Thoracic aorta (tissue), 2 donors: ENCODE results near the gene NDUFB1. TPM values are rescaled to one million over a fixed set of nuclear protein-coding genes. Genes with fewer than 3 reads are reported as not detected.

ENCODE experiments used
- ATAC-seq: fragments of 150-250 bp; one replicate; pipeline ENCODE4 v1.8.0; 2017; ENCODE audit warnings: low read depth; ENCODE audit not compliant: insufficient number of reproducible peaks, low FRiP score
- DNase-seq: peaks from one replicate; pipeline ENCODE4 v3.0.0-alpha.2; 2020; ENCODE audit warnings: low spot score
- H3K27ac ChIP-seq, 2 donors: fragments of 200-600 bp; sonication (generic); 1 replicate in 1 of 2; 2 replicates in 1 of 2; pipeline ENCODE4 v1.5.1; 2016; ENCODE audit warnings: mild to moderate bottlenecking in 2 of 2, moderate library complexity in 2 of 2
- H3K27me3 ChIP-seq: fragments of 200-600 bp; sonication (generic); replicated peaks from 2 replicates; pipeline ENCODE4 v1.6.0; 2016; ENCODE audit warnings: mild to moderate bottlenecking; ENCODE audit not compliant: insufficient read depth
- H3K36me3 ChIP-seq: fragments of 200-600 bp; sonication (generic); one replicate; pipeline ENCODE4 v1.5.1; 2016
- H3K4me1 ChIP-seq, 2 donors: fragments of 200-600 bp; sonication (generic); 1 replicate in 1 of 2; 2 replicates in 1 of 2; pipeline versions ENCODE4 v1.5.1 to v1.6.0; 2016; ENCODE audit warnings: low read depth in 2 of 2, mild to moderate bottlenecking in 1 of 2; ENCODE audit not compliant: control insufficient read depth in 1 of 2
- H3K4me3 ChIP-seq: fragments of 200-600 bp; sonication (generic); 2 replicates; pipeline ENCODE4 v1.5.1; 2016; ENCODE audit warnings: mild to moderate bottlenecking
- H3K9me3 ChIP-seq: fragments of 200-600 bp; sonication (generic); 2 replicates; pipeline ENCODE4 v1.5.1; 2016
- CTCF ChIP-seq: fragments of 200-600 bp; sonication (generic); IDR thresholded peaks from one replicate; pipeline ENCODE4 v1.5.1; 2019; ENCODE audit warnings: antibody characterized with exemption
- total RNA-seq, 2 donors: library from RNA; depleted of rRNA; stranded (reverse); fragments of >200 nt; gene quantifications; one replicate each; pipeline versions ENCODE4 v1.1.0 to v1.2.3, GENCODE V29; 2016

NDUFB1 gene
- total RNA-seq, 2 donors from 2014 or later: 199 to 491 TPM

GRCh38 chr14:92103363-92103989, 18.0 kb downstream of the NDUFB1 start:
- Histone ChIP-seq H3K4me1 (peaks cover 18 to 33% of the 10 kb centered on the region in 2 donors), H3K36me3 (no peaks in the 10 kb centered on the region), H3K27me3 (no peaks in the 10 kb centered on the region), H3K9me3 (no peaks in the 10 kb centered on the region), H3K4me3 (no peak overlapping the region), H3K27ac (no peak overlapping the region)
- DNase-seq: no peak
- no peak for ATAC-seq
- no peak for TF ChIP-seq CTCF

GRCh38 chr14:92099802-92100201, 21.7 kb downstream of the NDUFB1 start:
- Histone ChIP-seq H3K9me3 (no peaks in the 10 kb centered on the region), H3K4me3 (no peak overlapping the region), H3K36me3 (peaks cover 13% of the 10 kb centered on the region), H3K27me3 (no peaks in the 10 kb centered on the region), H3K4me1 (peaks cover 7 to 25% of the 10 kb centered on the region in 2 donors), H3K27ac (no peak overlapping the region)
- TF ChIP-seq CTCF: no peak
- DNase-seq: no peak
- no peak for ATAC-seq

- no peaks in the 10 kb centered on the region for H3K4me1 ChIP-seq
- ATAC-seq: no peak
- H3K9me3 ChIP-seq: no peaks in the 10 kb centered on the region
- no peak overlapping the region for H3K27ac ChIP-seq
- TF ChIP-seq CTCF: no peak
- H3K36me3 ChIP-seq: peaks cover 26% of the 10 kb centered on the region
- no peak overlapping the region for H3K4me3 ChIP-seq
- no peaks in the 10 kb centered on the region for H3K27me3 ChIP-seq
- DNase-seq: no peak
Measured at GRCh38 chr14:92093320-92093719, 28.2 kb downstream of the NDUFB1 start.

- ATAC-seq: no peak
- no peak for DNase-seq
- no peaks in the 10 kb centered on the region for H3K4me1 ChIP-seq
- TF ChIP-seq CTCF: no peak
- H3K4me3 ChIP-seq: no peak overlapping the region
- H3K27me3 ChIP-seq: no peaks in the 10 kb centered on the region
- H3K36me3 ChIP-seq: peaks cover 44% of the 10 kb centered on the region
- no peak overlapping the region for H3K27ac ChIP-seq
- H3K9me3 ChIP-seq: no peaks in the 10 kb centered on the region
Measured at GRCh38 chr14:92088494-92088893, 33.0 kb downstream of the NDUFB1 start.

- Histone ChIP-seq H3K4me1 (no peaks in the 10 kb centered on the region), H3K36me3 (peaks cover 26% of the 10 kb centered on the region), H3K9me3 (no peaks in the 10 kb centered on the region), H3K27me3 (no peaks in the 10 kb centered on the region), H3K4me3 (no peak overlapping the region), H3K27ac (no peak overlapping the region)
- ATAC-seq: no peak
- no peak for DNase-seq
- no peak for TF ChIP-seq CTCF
Measured at GRCh38 chr14:92074555-92074954, 47.0 kb downstream of the NDUFB1 start.

Other genes starting within 250 kb of the NDUFB1 start
- gene FBLN5, start 174.0 kb downstream of the NDUFB1 start, total RNA-seq: 1,000 to 10,000 TPM in 1 of 2 donors, 100 to 1,000 TPM in 1; 824 to 1,103 TPM
- 10 to 100 TPM; 31.9 to 36.8 TPM for gene TRIP11, start 81.6 kb downstream of the NDUFB1 start, total RNA-seq
- 10 to 100 TPM; 76.9 to 95.9 TPM for gene ATXN3, start 15.1 kb downstream of the NDUFB1 start, total RNA-seq
- 10 to 100 TPM; 19.5 to 44.7 TPM for gene CPSF2, start 263 bp upstream of the NDUFB1 start, total RNA-seq
- gene SLC24A4, start 201.5 kb upstream of the NDUFB1 start, total RNA-seq: 1 to 10 TPM; 2.7 to 4.4 TPM